Measurements from ENCODE around the gene SPHK2. TPM values are rescaled to one million over a fixed set of nuclear protein-coding genes. Genes with fewer than 3 reads are reported as not detected.
A peak's percentile ranks its signal among the peaks of the same experiment; 100 is the strongest.

Gene SPHK2
- total RNA-seq, 2 donors from 2014 or later, result 6.2 to 8.0 TPM

GRCh38 chr19:48639483-48640375 lies 20.4 kb downstream of the SPHK2 start:
- Histone ChIP-seq H3K9me3 (no peaks in the 10 kb centered on the region), H3K4me1 (peaks cover 0 to 35% of the 10 kb centered on the region in 2 donors), H3K4me3 (no peak overlapping the region), H3K27me3 (no peaks in the 10 kb centered on the region), H3K36me3 (no peaks in the 10 kb centered on the region), H3K27ac (no peak overlapping the region)
- no peak for TF ChIP-seq CTCF (IDR thresholded peaks at IDR 0.05)
- no peak for DNase-seq (ENCODE audit: low spot score)

GRCh38 chr19:48641850-48642249 lies 22.5 kb downstream of the SPHK2 start:
- no peaks in the 10 kb centered on the region for H3K27me3 ChIP-seq
- H3K27ac ChIP-seq, result no peak overlapping the region
- DNase-seq (ENCODE audit: low spot score), result no peak
- peaks cover 0 to 34% of the 10 kb centered on the region in 2 donors for H3K4me1 ChIP-seq
- TF ChIP-seq CTCF (IDR thresholded peaks at IDR 0.05), result no peak
- no peak overlapping the region for H3K4me3 ChIP-seq
- H3K36me3 ChIP-seq, result no peaks in the 10 kb centered on the region
- H3K9me3 ChIP-seq, result no peaks in the 10 kb centered on the region

- DNase-seq (ENCODE audit: low spot score), result no peak
- peaks cover 0 to 29% of the 10 kb centered on the region in 2 donors for H3K4me1 ChIP-seq
- no peaks in the 10 kb centered on the region for H3K27me3 ChIP-seq
- no peak overlapping the region for H3K4me3 ChIP-seq
- no peak overlapping the region for H3K27ac ChIP-seq
- TF ChIP-seq CTCF (IDR thresholded peaks at IDR 0.05), result no peak
- H3K9me3 ChIP-seq, result no peaks in the 10 kb centered on the region
- H3K36me3 ChIP-seq, result no peaks in the 10 kb centered on the region
Observed at GRCh38 chr19:48642862-48643261, 23.6 kb downstream of the SPHK2 start.

- no peak for DNase-seq (ENCODE audit: low spot score)
Observed at GRCh38 chr19:48644355-48644754, 25.0 kb downstream of the SPHK2 start.

GRCh38 chr19:48644839-48645619 lies 25.7 kb downstream of the SPHK2 start:
- no peak for TF ChIP-seq CTCF (IDR thresholded peaks at IDR 0.05)
- peak; percentile 87 for DNase-seq (ENCODE audit: low spot score)
- H3K9me3 ChIP-seq, result no peaks in the 10 kb centered on the region
- H3K36me3 ChIP-seq, result no peaks in the 10 kb centered on the region
- H3K4me3 ChIP-seq, result peak overlapping the region; percentile 47 to 57
- H3K4me1 ChIP-seq, result peaks cover 0 to 23% of the 10 kb centered on the region in 2 donors
- peak overlapping the region; percentile 79 to 81 for H3K27ac ChIP-seq
- no peaks in the 10 kb centered on the region for H3K27me3 ChIP-seq

More at GRCh38 chr19:48644355-48644754, 25.0 kb downstream of the SPHK2 start:
- Histone ChIP-seq H3K9me3 (no peaks in the 10 kb centered on the region), H3K4me3 (no peak overlapping the region), H3K27ac (no peak overlapping the region), H3K36me3 (no peaks in the 10 kb centered on the region), H3K4me1 (peaks cover 0 to 23% of the 10 kb centered on the region in 2 donors), H3K27me3 (no peaks in the 10 kb centered on the region)
- TF ChIP-seq CTCF (IDR thresholded peaks at IDR 0.05), result no peak

Data from right atrium auricular region (tissue), 2 donors.